ENCODE results near the gene FIGNL1.

Gene FIGNL1

DNA sequence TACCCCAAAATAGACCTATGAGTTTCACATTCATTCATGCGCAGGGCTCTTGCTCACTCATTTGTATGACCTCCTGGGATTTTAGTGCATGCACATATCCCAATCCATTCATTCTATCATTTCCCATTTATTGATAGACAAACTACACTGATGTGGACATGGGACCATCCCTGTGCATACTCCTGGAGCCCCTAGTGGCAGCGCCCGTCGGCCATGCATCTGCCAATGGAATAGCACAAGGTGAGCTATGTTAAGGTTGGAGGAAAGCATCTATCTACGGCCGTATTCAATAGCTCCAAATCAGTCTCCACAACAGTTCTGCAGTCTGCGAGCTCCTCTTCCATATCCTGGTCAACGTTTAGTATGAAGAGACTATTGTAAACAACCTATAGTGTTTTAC lies 31.7 kb upstream of the FIGNL1 start:
- DNase-seq, result no peak
- no peaks in the 10 kb centered on the region for H3K27me3 ChIP-seq (replicated peaks)

DNA sequence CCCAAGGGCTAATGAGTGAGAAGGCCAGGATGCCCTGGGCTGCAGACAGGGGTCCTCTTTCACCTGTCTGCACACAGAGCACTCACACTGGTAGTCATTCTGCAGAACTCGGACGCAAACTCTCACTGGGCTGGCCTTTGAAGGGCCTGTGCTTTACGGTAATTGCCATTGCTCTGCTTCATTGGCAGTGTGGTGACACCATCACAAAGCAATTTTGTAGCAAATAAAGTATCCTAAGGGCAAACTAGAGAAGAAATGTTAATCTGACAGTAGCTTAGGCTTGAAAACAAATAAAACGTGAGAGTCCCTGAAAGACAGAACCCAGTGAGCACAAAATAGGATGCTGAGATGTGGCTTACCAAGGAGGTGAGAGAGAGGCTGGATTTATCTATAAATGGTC lies 30.6 kb upstream of the FIGNL1 start:
- no peaks in the 10 kb centered on the region for H3K36me3 ChIP-seq (replicated peaks)
- in situ Hi-C loops (cut with HindIII; ENCODE audit: low pct_ligation_motif_present, low sequenced_read_pairs), result no loop called here
- H3K27ac ChIP-seq, result no peak overlapping the region
- TF ChIP-seq, protein P1, sequence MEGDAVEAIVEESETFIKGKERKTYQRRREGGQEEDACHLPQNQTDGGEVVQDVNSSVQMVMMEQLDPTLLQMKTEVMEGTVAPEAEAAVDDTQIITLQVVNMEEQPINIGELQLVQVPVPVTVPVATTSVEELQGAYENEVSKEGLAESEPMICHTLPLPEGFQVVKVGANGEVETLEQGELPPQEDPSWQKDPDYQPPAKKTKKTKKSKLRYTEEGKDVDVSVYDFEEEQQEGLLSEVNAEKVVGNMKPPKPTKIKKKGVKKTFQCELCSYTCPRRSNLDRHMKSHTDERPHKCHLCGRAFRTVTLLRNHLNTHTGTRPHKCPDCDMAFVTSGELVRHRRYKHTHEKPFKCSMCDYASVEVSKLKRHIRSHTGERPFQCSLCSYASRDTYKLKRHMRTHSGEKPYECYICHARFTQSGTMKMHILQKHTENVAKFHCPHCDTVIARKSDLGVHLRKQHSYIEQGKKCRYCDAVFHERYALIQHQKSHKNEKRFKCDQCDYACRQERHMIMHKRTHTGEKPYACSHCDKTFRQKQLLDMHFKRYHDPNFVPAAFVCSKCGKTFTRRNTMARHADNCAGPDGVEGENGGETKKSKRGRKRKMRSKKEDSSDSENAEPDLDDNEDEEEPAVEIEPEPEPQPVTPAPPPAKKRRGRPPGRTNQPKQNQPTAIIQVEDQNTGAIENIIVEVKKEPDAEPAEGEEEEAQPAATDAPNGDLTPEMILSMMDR (IDR thresholded peaks at IDR 0.05; ENCODE audit: low read depth, low read length, missing control alignments), result no peak
- H3K4me3 ChIP-seq (ENCODE audit: low read depth, low read length), result no peak overlapping the region
- DNase-seq, result no peak
- peaks cover 3% of the 10 kb centered on the region for H3K27me3 ChIP-seq (replicated peaks)

More for the DNA sequence above, 31.7 kb upstream of the FIGNL1 start:
- Histone ChIP-seq H3K36me3 (replicated peaks) (no peaks in the 10 kb centered on the region), H3K4me3 (ENCODE audit: low read depth, low read length) (no peak overlapping the region), H3K27ac (no peak overlapping the region)
- TF ChIP-seq, protein P1 (IDR thresholded peaks at IDR 0.05; ENCODE audit: low read depth, low read length, missing control alignments), result no peak
- in situ Hi-C loops (cut with HindIII; ENCODE audit: low pct_ligation_motif_present, low sequenced_read_pairs), result no loop called here

DNA sequence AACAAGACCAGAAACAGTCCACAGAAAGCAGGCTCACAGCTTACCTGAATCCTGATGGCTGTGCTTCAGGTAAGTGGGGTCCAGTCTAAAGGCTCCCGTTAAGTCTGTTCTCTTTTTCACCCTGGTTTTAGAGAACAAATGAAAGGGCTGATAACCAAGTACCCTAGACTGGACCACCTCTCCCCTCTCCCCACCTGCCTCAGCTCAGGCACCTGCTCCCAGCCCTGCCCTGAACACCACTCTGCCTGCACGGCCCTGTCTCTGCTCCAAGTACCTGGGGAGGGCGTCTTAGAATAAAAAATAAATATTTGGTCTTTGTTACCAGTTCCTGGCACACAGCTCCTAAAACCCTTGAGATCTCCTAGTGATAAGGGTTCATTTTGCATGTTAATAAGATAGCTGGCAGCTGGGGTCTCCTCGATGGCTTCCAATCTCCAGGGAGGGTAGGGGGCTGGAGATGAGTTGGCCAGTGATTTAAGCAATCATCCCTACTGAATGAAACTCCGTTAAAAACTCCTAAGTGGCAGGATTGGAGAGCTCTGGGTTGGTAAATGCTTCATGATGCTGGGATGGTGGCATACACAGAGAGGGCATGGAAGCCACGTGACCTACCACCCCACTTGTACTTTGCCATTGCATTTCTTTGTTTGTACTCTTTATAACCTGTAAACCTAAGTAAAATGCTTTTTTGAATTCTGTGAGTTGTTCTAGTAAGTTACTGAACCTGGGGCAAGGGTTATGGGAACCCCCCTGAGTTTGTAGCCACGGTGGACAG lies 29.8 kb upstream of the FIGNL1 start:
- no peak overlapping the region for H3K4me3 ChIP-seq (ENCODE audit: low read depth, low read length)
- in situ Hi-C loops (cut with HindIII; ENCODE audit: low pct_ligation_motif_present, low sequenced_read_pairs), result no loop called here
- no peaks in the 10 kb centered on the region for H3K36me3 ChIP-seq (replicated peaks)
- peaks cover 3% of the 10 kb centered on the region for H3K27me3 ChIP-seq (replicated peaks)
- TF ChIP-seq, protein P1 (IDR thresholded peaks at IDR 0.05; ENCODE audit: low read depth, low read length, missing control alignments), result no peak
- DNase-seq, result no peak
- no peak overlapping the region for H3K27ac ChIP-seq

DNA sequence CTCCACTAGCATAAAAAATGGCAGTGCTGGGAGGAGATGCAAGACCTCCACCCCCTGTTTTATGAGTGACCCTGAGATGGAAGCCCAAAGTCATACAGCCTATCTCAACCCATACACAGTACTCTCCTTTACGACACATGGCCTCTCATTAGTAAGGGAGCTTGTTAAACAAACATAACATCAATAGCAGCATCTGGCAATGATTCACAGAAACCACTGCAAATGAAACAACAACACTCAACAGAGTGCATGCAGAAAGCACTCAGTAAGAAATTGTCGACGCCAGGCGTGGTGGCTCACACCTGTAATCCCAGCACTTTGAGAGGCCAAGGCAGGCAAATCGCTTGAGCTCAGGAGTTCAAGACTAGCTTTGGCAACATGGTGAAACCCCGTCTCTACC lies 27.5 kb upstream of the FIGNL1 start:
- H3K27ac ChIP-seq, result no peak overlapping the region
- TF ChIP-seq, protein P1 (IDR thresholded peaks at IDR 0.05; ENCODE audit: low read depth, low read length, missing control alignments), result no peak
- no peak for DNase-seq
- in situ Hi-C loops (cut with HindIII; ENCODE audit: low pct_ligation_motif_present, low sequenced_read_pairs), result no loop called here
- no peaks in the 10 kb centered on the region for H3K36me3 ChIP-seq (replicated peaks)
- no peak overlapping the region for H3K4me3 ChIP-seq (ENCODE audit: low read depth, low read length)
- H3K27me3 ChIP-seq (replicated peaks), result peaks cover 3% of the 10 kb centered on the region

DNA sequence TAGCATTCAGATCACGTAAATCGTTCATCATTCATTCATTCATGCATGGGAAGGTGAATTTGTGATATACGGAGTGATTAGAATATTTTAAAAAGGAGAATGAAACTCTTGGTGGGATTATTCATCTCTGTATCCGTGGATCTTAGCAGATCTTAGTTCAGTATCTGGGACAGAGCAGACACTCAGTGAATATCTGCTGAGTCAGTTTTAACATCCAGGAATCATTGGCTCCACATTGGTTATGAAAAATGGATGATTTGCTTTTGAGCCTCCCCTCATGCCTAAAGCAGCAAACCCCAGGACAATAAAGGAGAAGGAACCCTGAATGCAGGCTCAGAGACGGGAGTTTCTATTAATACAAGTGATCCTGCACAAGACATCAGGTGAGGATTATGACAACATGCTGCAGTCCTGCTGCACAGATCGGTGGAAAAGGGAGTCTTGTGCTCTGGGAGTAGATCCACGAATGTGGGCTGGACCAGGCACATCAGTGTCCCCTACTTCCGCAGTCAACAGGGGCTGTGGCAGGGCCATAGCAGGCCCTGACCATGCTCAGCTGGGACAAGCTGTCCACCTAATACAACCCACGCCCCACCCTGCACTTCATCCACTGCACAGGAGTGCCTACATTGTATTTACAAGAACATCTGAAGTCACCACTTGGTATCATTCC lies 26.9 kb upstream of the FIGNL1 start:
- TF ChIP-seq, protein P1 (IDR thresholded peaks at IDR 0.05; ENCODE audit: low read depth, low read length, missing control alignments), result no peak
- in situ Hi-C loops (cut with HindIII; ENCODE audit: low pct_ligation_motif_present, low sequenced_read_pairs), result no loop called here
- H3K36me3 ChIP-seq (replicated peaks), result no peaks in the 10 kb centered on the region

More for the DNA sequence above, 26.9 kb upstream of the FIGNL1 start:
- Histone ChIP-seq H3K4me3 (ENCODE audit: low read depth, low read length) (no peak overlapping the region), H3K27ac (no peak overlapping the region), H3K27me3 (replicated peaks) (peaks cover 3% of the 10 kb centered on the region)
- no peak for DNase-seq

Data from brain microvascular endothelial cell (primary cell).